Measurements from ENCODE around the gene KLC1.

GRCh38 chr14:103683139-103683538 lies 54.1 kb downstream of the KLC1 start:
- TF ChIP-seq POLR2AphosphoS5 (IDR thresholded peaks at IDR 0.05) (no peak), CTCF (IDR thresholded peaks at IDR 0.05) (no peak)
